ENCODE data around the gene RAB3GAP2.
"Not testable (repeated sequence)": the region's sequence is repeated elsewhere in the genome, so short reads cannot be mapped to it uniquely, and the experiment has no call there.

Gene RAB3GAP2

GRCh38 chr1:220239213-220239612, 33.0 kb downstream of the RAB3GAP2 start:
- no peak for DNase-seq

GRCh38 chr1:220236278-220236677, 36.0 kb downstream of the RAB3GAP2 start:
- not testable (repeated sequence) for DNase-seq

- DNase-seq, result no peak
These were observed 36.8 kb downstream of the RAB3GAP2 start for GRCh38 chr1:220235462-220235861.

GRCh38 chr1:220233927-220234326, 38.3 kb downstream of the RAB3GAP2 start:
- no peak for DNase-seq

GRCh38 chr1:220229771-220230170, 42.5 kb downstream of the RAB3GAP2 start:
- no peak for DNase-seq

- DNase-seq, result no peak
These were observed 44.9 kb downstream of the RAB3GAP2 start for GRCh38 chr1:220227393-220227792.

GRCh38 chr1:220226752-220227151, 45.5 kb downstream of the RAB3GAP2 start:
- no peak for DNase-seq

GRCh38 chr1:220225957-220226356, 46.3 kb downstream of the RAB3GAP2 start:
- no peak for DNase-seq

- DNase-seq, result no peak
These were observed 47.6 kb downstream of the RAB3GAP2 start for GRCh38 chr1:220224611-220225124.

GRCh38 chr1:220224033-220224432, 48.2 kb downstream of the RAB3GAP2 start:
- DNase-seq, result no peak

- peak; percentile 23 for DNase-seq
These were observed 49.3 kb downstream of the RAB3GAP2 start for GRCh38 chr1:220222939-220223338.

GRCh38 chr1:220221670-220222069, 50.6 kb downstream of the RAB3GAP2 start:
- DNase-seq, result no peak

GRCh38 chr1:220221269-220221668, 51.0 kb downstream of the RAB3GAP2 start:
- DNase-seq, result no peak

- DNase-seq, result not testable (repeated sequence)
These were observed 51.6 kb downstream of the RAB3GAP2 start for GRCh38 chr1:220220699-220221040.

GRCh38 chr1:220219865-220220698, 52.2 kb downstream of the RAB3GAP2 start:
- DNase-seq, result peak; percentile 26

- DNase-seq, result no peak
These were observed 53.2 kb downstream of the RAB3GAP2 start for GRCh38 chr1:220219136-220219442.

GRCh38 chr1:220218397-220219135, 53.7 kb downstream of the RAB3GAP2 start:
- DNase-seq, result peak; percentile 43

- DNase-seq, result no peak
These were observed 54.8 kb downstream of the RAB3GAP2 start for GRCh38 chr1:220217383-220217988.

- DNase-seq, result no peak
These were observed 58.8 kb downstream of the RAB3GAP2 start for GRCh38 chr1:220213382-220213983.

- no peak for DNase-seq
These were observed 64.8 kb downstream of the RAB3GAP2 start for GRCh38 chr1:220207411-220207810.

GRCh38 chr1:220204758-220205157, 67.5 kb downstream of the RAB3GAP2 start:
- not testable (repeated sequence) for DNase-seq

GRCh38 chr1:220203816-220204215, 68.4 kb downstream of the RAB3GAP2 start:
- no peak for DNase-seq
